ENCODE results near the gene RAB36.

Gene RAB36

DNA sequence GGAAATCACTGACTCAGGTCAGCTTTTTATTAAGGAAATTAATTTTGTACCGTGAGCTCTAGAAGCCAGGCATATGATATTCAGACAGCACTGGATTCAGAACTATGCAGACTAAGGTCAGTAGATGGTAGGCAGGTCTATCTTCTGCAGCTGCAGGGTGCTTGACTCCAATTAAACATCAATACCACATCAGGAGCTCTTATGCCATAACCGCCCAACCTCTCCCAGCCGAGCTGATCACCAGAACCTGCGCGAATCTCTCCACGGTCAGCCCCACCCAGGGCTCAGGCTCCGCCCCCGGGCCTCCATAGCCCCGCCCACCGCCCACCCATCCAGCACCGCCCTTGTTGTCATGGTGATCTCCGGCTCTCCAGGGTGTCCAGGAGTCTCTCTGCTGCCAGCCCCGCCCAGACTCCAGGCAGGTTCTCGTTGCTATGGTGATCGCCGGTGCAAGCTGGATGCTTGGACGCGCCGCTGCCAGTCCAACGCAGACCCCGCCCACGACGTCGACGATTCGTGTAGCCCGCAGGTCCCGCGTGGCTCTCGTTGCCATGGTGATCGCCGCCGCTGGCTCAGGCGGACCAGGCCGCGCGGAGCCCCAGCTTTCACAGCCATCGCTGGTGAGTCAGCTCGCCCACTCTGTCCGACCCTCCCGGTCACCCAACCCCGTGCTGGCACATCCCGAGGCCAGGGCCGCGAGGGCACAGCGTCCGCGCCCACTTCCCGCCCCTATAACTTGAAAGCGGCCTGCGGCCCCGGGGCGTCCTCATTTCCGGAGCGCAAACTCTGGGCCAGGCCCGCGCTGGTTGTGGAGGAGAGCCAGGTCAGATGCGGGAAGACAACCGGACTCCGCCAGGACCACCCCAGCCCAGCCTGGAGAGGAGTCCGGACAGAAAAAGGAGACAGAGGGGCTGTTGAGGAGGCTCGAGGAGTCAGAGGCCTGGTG lies at the start of gene RAB36:
RAB36 (plus strand) TSS at position 546 of the 946 bp plus-strand sequence. CDS start 1,140 bp downstream, outside the sequence.
- FAIRE-seq = no peak

GRCh38 chr22:23095733-23096342 lies 49.4 kb upstream of the RAB36 start:
- FAIRE-seq = no peak

GRCh38 chr22:23097412-23098229 lies 47.7 kb upstream of the RAB36 start:
- FAIRE-seq = no peak

- no peak for FAIRE-seq
Observed at GRCh38 chr22:23098230-23098705, 47.0 kb upstream of the RAB36 start.

DNA sequence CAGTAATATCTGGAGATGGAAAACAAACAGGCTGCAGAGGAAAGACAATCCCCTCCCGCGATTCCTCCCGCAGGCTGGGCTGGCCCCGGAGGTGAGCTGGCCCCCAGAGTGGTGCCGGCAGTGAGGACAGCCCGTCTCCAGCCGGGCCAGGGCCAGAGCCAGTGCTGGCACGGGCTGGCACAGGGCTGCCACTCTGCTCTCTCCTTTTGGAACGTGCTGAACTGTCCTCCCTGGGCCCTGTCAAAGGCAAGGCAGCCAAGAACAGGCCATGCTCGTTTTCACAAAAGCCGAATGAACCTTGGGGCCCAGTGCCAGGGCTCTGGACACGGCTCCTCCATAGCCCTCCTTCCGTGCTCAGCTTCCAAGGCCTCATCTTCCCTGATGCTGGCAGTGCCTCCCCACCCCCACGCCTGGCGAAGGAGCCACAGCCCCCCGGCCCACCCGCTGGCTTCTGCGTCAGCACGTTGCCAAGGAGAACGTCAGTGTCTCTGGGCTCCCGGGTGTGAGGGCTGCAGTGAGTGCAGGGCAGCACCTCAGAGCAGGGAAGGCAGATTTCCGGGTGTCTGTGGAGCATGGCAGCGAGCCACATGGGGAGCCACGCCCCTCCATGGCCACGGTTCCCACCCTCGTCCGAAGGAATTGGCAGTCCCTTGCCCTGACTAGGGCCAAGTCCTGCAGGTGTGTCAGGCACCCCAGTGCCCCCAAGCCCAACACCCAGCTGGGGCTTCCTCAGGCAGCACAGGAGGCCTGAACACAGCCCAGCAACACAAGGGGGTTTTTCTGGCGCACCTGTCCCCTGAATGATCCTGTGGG lies 46.4 kb upstream of the RAB36 start:
- FAIRE-seq = no peak

- no peak for FAIRE-seq
Observed at GRCh38 chr22:23099531-23099804, 45.8 kb upstream of the RAB36 start.

DNA sequence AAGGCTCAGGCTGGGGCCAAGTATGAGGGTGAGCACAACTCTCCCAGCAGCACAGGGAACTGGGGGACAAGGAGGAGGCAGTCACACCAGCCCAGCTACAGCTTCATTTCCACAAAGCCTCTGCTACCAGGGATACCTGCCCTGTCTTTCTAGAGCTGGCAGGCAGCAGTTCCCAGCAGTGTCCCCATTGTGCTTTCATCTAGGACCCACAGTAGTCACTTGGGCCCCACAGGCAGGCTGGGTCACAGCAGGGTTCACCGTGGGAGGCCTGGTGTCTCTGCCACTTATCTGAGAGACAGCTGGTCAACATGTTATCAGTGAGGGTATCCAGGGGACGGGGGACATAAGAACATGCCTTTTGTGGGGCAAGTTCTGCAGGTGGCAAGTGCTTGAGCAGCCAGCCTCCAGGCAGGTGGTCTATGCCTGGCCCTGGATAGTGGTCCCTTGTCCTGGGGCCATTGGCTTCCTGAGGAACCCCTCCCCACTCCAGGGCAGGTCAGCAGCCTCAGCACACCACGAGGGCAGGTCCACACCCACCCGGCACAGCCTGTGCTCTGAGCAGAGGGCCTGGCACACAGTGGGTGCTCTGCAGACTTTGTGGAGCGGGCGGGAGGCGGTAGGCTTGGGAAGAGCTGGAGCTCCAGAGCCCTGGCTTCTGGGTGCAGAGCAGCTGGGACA lies 45.0 kb upstream of the RAB36 start:
- no peak for FAIRE-seq

- no peak for FAIRE-seq
Observed at GRCh38 chr22:23101524-23101923, 43.8 kb upstream of the RAB36 start.

DNA sequence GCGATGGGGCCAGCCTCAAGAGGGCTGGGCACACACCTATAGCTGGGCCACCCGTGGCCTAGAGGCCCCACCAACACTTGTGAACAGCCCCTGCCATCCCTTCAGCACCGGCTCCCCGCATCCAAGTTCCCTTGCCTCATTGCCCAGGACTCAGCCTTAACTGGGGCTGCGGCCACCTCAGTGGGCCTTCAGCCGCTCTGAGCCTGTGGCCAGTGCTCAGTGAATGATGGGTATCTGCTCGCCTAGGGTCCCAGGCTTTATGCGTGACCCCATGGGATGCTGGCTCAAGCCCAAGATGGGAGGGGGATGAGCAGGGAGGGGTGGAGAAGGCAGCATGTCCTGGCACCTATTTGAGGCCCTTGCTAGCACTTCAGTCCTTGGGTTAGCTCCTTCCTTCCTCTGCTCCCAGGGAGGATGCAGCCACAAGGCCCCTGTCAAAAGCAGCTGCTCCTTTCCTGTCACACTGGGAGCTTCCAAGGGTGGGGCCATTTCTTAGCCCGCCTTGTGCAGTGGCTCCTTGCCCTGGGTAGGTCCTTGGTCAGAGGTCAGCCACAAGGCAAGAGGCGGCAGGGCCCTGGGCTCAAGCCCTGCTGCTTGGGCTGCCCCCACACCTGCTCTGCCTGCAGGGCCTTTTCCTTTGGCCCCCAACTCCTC lies 43.1 kb upstream of the RAB36 start:
- FAIRE-seq = no peak

GRCh38 chr22:23102776-23103175 lies 42.5 kb upstream of the RAB36 start:
- FAIRE-seq = no peak

- FAIRE-seq = no peak
Observed at GRCh38 chr22:23103199-23103954, 41.9 kb upstream of the RAB36 start.

DNA sequence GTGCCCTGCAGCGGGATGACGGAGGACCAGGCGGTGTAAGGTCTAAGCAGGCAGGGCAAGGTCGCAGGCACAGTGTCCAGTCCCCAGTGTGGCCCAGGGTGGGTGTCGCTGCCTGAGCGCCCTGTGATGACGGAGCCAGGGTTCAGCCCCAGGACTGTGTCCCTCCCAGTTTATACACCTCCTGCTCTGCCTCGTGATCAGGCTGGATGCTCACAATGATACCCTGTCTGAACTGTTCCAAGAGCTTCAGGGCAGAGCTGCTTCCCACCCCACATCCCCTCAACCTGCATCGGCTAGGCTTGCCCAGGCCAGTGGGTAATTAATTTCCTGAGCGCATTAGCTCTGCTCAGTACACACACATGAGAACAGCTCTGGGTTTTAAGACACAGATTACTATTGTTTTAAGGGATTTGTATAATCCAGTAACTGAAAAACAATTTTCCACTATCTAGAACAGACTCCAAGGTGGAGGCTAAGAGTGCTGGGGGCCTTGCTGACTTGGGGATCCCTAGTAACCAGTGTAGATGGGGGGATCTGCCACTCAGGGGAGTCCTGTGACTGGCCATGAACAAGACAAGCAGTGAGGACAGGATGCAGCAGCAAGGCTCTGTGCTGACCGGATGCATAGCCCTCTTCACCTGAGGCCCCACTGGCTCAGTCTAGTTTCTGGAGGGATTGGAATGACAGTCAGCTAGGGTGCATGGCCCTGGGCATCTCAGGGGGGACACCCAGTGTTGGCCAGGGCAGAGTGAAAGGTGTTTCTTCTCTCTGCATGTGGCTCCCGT lies 40.9 kb upstream of the RAB36 start:
- FAIRE-seq = no peak

GRCh38 chr22:23105304-23105703 lies 40.0 kb upstream of the RAB36 start:
- no peak for FAIRE-seq

- no peak for FAIRE-seq
Observed at GRCh38 chr22:23105919-23106318, 39.4 kb upstream of the RAB36 start.

DNA sequence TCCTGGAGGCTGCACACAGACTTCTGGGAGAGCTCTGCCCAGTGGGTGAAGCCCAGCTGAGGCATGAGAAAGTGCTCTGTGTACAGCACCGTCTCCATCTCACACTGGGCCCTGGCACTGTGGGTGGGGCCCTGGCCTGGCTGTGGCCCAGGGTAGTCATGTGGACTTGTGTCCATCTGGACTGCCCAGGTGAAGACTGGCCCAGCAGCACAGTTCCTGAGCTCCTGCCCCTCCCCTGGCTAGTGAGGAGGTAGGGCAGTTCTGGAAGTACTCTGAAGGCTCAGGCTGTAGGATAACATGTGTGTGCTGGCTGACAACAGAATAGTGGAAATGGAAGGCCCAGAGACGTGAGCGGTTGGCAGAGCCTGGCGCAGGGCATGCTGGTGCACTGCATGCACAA lies 38.9 kb upstream of the RAB36 start:
- FAIRE-seq = no peak

DNA sequence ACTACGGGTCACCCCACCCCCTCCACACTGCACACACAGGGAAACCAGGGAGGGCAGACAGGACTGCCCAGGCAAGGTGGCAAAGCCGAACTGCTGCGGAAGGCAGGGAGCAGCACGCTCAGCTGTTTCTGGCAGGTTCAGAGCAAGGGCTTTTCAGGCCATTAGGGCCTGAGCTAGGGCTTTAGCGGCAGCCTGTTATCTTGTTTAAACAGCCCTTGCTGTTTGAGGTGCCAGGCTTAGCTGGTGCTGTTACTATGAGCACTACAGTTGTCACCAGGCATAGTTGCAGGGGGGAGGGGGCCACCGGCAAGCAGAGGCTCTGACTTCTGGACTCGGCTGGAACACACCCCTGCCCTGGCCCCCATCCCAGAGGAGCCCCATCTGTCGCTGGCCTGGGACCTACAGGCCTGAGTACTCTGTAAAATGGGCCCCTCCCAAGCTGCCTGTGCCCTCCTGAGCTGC lies 38.3 kb upstream of the RAB36 start:
- FAIRE-seq = no peak

DNA sequence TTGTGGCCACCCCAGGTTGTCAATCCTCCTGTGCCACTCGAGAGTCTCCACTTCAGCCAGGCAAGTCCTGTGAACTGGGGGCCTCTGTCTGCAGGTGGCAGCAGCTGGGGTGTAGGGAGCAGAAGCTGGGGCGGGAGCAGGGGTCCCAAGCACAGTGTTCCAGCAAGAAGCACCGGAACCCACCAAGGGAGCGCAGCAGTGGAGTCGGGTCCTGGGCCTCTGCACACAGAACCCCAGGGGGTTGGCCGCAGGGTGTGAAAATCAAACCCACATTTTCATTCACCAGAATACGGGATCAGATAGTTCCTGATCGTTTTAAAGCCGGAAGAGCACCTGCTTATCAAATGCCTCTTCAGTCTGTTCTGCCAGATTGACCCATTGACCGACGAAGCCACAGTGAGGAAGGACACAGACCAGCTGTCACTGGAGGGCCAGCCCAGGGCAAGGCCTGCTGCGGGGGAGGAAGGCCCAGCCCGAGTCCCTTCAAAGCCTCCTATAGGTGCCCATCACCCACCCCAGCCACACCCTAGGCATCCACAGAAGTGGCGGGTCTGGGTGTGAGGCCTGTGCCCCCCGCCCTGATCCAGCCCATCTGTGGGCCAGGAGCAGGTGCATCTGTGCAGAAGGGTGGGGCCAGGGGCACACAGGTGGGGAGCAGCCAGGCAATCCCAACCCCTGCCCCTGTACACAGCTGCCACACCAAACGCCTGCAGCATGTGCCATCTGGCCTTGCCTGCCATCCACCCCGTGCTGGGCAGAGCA lies 37.6 kb upstream of the RAB36 start:
- FAIRE-seq = no peak

DNA sequence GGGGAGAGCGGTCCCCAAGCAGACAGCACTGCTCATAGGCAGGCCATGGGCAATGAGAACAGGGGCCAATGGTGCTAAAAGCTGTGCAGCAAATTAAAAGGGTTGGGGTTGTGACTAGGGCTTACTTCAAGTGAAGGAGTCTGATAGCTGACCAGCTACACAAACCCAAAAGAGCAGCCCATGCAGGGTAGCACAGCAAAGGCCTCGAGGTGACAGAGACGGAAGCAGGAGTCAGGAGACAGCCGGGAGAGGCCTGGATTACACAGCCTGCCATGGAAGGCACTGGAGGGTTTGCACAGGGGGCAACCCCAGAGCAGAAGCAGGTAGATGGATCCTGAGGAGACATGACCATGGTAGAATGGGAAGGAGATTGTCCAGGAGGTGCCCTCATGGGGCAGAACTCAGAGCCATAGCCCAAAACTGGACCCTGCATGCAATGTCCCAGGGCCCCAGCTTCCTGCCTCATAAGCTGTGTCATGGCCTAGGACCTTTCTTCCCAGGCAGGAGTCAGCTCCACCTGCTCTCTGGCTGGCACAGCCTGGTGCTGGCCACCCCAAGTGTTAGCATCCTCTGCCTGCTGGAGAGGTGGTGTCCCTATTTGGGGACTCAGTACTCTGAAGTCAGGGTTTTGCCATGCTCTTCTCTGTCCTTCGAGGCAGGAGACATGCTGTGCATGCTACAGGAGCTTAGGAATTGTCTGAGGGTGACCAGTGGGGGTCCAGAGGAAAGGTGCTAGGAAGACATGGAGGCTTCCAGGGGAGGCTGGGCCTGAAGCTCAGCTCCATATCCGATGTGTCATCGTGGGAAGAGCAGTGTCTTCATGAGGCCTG lies 36.8 kb upstream of the RAB36 start:
- FAIRE-seq = no peak
